ENCODE data around the gene IFNL1. TPM values are rescaled to one million over a fixed set of nuclear protein-coding genes. Genes with fewer than 3 reads are reported as not detected.
"Not testable (repeated sequence)": the region's sequence is repeated elsewhere in the genome, so short reads cannot be mapped to it uniquely, and the experiment has no call there.

Gene IFNL1
- total RNA-seq, 2 experiments from 2014 or later, result not detected

DNA sequence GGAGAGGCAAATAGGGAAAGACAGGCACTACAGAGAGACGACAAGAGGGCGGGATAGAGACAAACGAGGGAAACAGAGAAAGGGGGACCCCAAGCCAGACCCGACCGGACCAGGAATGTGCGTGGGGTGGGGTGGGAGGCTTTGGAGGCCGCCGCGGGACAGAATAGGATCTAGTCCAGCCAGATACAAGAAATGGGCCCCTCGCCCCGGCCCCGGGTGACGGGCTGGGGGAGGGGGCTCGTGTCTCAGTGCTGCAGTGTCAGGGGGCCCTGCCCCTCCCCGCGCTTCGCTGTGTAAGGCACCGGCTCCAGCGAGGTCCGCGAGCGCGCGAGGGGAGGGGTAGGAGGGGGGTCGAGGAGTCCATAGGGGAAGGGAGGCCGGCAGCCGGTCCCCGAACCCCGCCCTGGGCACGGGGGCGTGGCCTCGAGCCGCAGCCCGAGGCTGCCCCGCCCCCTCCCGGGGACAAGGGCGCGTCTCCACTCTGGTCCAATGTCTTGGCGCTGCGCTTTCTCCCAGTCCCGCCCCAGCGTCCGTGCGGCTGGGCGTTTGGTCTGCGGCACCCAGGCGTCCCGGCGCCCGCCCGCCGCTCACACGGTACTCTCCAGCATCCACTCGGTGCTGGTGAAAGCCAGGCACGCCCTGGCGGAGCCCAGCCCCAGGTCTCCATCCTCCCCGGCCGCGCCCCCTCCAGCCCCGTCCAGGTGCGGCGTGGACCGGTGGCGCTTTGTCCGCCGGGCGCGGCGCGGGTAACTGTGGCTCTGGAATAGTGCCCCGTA lies 11.0 kb downstream of the IFNL1 start:
- BruUV-seq (replicated peaks), result no TSS peak
- H3K4me1 ChIP-seq (ENCODE audit: insufficient read depth, low read length, poor library complexity, severe bottlenecking), result no peaks in the 10 kb centered on the region
- no peak overlapping the region for H3K27ac ChIP-seq (ENCODE audit: low read depth, low read length, poor library complexity, severe bottlenecking)
- H3K9me3 ChIP-seq (ENCODE audit: low read length), result no peaks in the 10 kb centered on the region
- no peaks in the 10 kb centered on the region for H3K36me3 ChIP-seq (ENCODE audit: insufficient read depth, low read length)
- POLR2A ChIA-PET, result interaction anchor here (1.2 kb wide), 1 partner anchor 8 kb away, joined by 3 read pairs; no protein-coding TSS in a partner anchor
- no peaks in the 10 kb centered on the region for H3K9me2 ChIP-seq (ENCODE audit: insufficient read depth, low read length)
- H3K4me3 ChIP-seq (ENCODE audit: low read depth, low read length, poor library complexity, severe bottlenecking), result no peak overlapping the region
- intact Hi-C loops (cut with micrococcal nuclease; ENCODE audit: unreplicated experiment), result no loop called here
- no peaks in the 10 kb centered on the region for H4K20me1 ChIP-seq (ENCODE audit: insufficient read depth, low read length)
- H3K4me2 ChIP-seq (ENCODE audit: low read length), result no peak overlapping the region
- no peak for DNase-seq (ENCODE audit: low spot score)
- H3K79me2 ChIP-seq (ENCODE audit: insufficient read depth, low read depth, low read length), result no peaks in the 10 kb centered on the region
- H2AFZ ChIP-seq (ENCODE audit: low read length), result no peak overlapping the region
- TF ChIP-seq CTCF (conservative IDR thresholded peaks at IDR 0.05; ENCODE audit: low read length) (no peak), EZH2phosphoT487 (IDR thresholded peaks at IDR 0.05; ENCODE audit: borderline replicate concordance, low read depth, low read length) (no peak)
- CTCF ChIA-PET (ENCODE audit: unreplicated experiment), result no interaction called here

GRCh38 chr19:39307822-39308530 lies 11.8 kb downstream of the IFNL1 start:
- Histone ChIP-seq H2AFZ (ENCODE audit: low read length) (no peak overlapping the region), H3K79me2 (ENCODE audit: insufficient read depth, low read depth, low read length) (no peaks in the 10 kb centered on the region), H3K36me3 (ENCODE audit: insufficient read depth, low read length) (no peaks in the 10 kb centered on the region), H3K4me3 (ENCODE audit: low read depth, low read length, poor library complexity, severe bottlenecking) (no peak overlapping the region), H3K4me2 (ENCODE audit: low read length) (no peak overlapping the region), H3K27ac (ENCODE audit: low read depth, low read length, poor library complexity, severe bottlenecking) (no peak overlapping the region), H3K9me3 (ENCODE audit: low read length) (no peaks in the 10 kb centered on the region), H3K4me1 (ENCODE audit: insufficient read depth, low read length, poor library complexity, severe bottlenecking) (no peaks in the 10 kb centered on the region), H4K20me1 (ENCODE audit: insufficient read depth, low read length) (no peaks in the 10 kb centered on the region), H3K9me2 (ENCODE audit: insufficient read depth, low read length) (no peaks in the 10 kb centered on the region)
- intact Hi-C loops (cut with micrococcal nuclease; ENCODE audit: unreplicated experiment), result no loop called here
- ChIA-PET POLR2A (no interaction called here), CTCF (ENCODE audit: unreplicated experiment) (no interaction called here)
- no peak for TF ChIP-seq EZH2phosphoT487 (IDR thresholded peaks at IDR 0.05; ENCODE audit: borderline replicate concordance, low read depth, low read length)
- no TSS peak for BruUV-seq (replicated peaks)
- no peak for DNase-seq (ENCODE audit: low spot score)

DNA sequence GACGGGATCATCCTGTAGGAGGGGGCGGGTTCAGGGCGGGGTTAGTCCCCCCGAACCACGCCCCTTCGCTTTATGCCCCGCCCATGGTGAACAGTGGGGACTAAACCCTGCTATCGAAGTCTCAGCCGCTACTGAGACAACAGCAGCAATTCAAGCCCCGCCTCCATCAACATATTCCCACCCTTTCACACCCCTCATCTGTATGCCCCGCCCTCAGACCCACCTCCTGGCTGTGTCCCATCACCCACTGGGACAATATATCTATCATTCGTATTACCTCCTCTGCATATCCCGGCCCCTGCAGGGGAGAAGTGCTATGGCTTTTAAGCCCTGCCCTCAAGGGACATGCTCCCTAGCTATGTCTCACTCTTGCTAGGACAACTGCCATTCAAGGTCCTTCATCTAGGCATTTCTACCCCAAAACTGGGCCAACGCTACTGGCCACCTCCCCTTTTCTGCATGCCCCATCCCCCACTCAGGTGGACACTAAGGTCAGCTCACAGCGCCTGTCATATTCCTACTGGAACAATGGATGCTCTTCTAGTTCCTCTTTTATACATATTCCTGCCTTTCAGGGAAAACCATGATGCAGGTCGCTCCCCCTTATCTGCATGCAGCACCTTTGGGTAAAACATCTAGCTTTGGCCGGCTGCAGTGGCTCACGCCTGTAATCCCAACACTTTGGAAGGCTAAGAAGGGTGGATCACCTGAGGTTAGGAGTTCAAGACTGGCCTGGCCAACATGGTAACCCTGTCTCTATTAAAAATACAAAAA lies 12.5 kb downstream of the IFNL1 start:
- BruUV-seq (replicated peaks), result no TSS peak
- Histone ChIP-seq H2AFZ (ENCODE audit: low read length) (no peak overlapping the region), H3K79me2 (ENCODE audit: insufficient read depth, low read depth, low read length) (no peaks in the 10 kb centered on the region), H3K9me3 (ENCODE audit: low read length) (no peaks in the 10 kb centered on the region), H3K4me3 (ENCODE audit: low read depth, low read length, poor library complexity, severe bottlenecking) (no peak overlapping the region), H3K36me3 (ENCODE audit: insufficient read depth, low read length) (no peaks in the 10 kb centered on the region), H3K4me2 (ENCODE audit: low read length) (no peak overlapping the region), H3K27ac (ENCODE audit: low read depth, low read length, poor library complexity, severe bottlenecking) (no peak overlapping the region), H3K4me1 (ENCODE audit: insufficient read depth, low read length, poor library complexity, severe bottlenecking) (no peaks in the 10 kb centered on the region), H4K20me1 (ENCODE audit: insufficient read depth, low read length) (no peaks in the 10 kb centered on the region), H3K9me2 (ENCODE audit: insufficient read depth, low read length) (no peaks in the 10 kb centered on the region)
- intact Hi-C loops (cut with micrococcal nuclease; ENCODE audit: unreplicated experiment), result no loop called here
- ChIA-PET POLR2A (interaction anchor here (1.1 kb wide), 1 partner anchor 47 kb away, joined by 3 read pairs; no protein-coding TSS in a partner anchor), CTCF (ENCODE audit: unreplicated experiment) (no interaction called here)
- TF ChIP-seq EZH2phosphoT487 (IDR thresholded peaks at IDR 0.05; ENCODE audit: borderline replicate concordance, low read depth, low read length) (no peak), CTCF (conservative IDR thresholded peaks at IDR 0.05; ENCODE audit: low read length) (no peak)
- DNase-seq (ENCODE audit: low spot score), result no peak

DNA sequence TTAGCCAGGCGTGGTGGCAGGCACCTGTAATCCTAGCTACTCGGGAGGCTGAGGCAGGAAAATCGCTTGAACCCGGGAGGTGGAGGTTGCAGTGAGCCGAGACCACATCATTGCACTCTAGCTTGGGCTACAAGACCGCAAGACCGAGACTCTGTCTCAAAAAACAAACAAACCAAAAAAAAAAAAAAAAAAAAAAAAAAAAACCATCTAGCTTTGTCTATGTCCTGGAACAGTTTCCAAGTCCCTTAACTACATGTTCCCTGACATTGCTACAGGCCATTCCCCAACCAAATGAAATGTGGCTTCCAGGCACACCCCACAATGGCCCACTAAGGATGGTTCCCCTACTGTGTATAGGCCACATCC lies 13.1 kb downstream of the IFNL1 start:
- BruUV-seq (replicated peaks); H4K20me1 ChIP-seq (ENCODE audit: insufficient read depth, low read length); CTCF ChIA-PET (ENCODE audit: unreplicated experiment): not testable (repeated sequence)

More for the DNA sequence above, 13.1 kb downstream of the IFNL1 start:
- H3K9me3 ChIP-seq (ENCODE audit: low read length); H3K36me3 ChIP-seq (ENCODE audit: insufficient read depth, low read length); intact Hi-C loops (cut with micrococcal nuclease; ENCODE audit: unreplicated experiment); DNase-seq (ENCODE audit: low spot score); H2AFZ ChIP-seq (ENCODE audit: low read length); H3K9me2 ChIP-seq (ENCODE audit: insufficient read depth, low read length); H3K4me2 ChIP-seq (ENCODE audit: low read length); H3K27ac ChIP-seq (ENCODE audit: low read depth, low read length, poor library complexity, severe bottlenecking); H3K4me3 ChIP-seq (ENCODE audit: low read depth, low read length, poor library complexity, severe bottlenecking); H3K4me1 ChIP-seq (ENCODE audit: insufficient read depth, low read length, poor library complexity, severe bottlenecking); H3K79me2 ChIP-seq (ENCODE audit: insufficient read depth, low read depth, low read length): not testable (repeated sequence)
- POLR2A ChIA-PET, result interaction anchor here (1.1 kb wide), 1 partner anchor 46 kb away, joined by 3 read pairs; no protein-coding TSS in a partner anchor
